Measurements from ENCODE around the gene ZDHHC13.
A peak's percentile ranks its signal among the peaks of the same experiment; 100 is the strongest.

The ZDHHC13 gene

DNA sequence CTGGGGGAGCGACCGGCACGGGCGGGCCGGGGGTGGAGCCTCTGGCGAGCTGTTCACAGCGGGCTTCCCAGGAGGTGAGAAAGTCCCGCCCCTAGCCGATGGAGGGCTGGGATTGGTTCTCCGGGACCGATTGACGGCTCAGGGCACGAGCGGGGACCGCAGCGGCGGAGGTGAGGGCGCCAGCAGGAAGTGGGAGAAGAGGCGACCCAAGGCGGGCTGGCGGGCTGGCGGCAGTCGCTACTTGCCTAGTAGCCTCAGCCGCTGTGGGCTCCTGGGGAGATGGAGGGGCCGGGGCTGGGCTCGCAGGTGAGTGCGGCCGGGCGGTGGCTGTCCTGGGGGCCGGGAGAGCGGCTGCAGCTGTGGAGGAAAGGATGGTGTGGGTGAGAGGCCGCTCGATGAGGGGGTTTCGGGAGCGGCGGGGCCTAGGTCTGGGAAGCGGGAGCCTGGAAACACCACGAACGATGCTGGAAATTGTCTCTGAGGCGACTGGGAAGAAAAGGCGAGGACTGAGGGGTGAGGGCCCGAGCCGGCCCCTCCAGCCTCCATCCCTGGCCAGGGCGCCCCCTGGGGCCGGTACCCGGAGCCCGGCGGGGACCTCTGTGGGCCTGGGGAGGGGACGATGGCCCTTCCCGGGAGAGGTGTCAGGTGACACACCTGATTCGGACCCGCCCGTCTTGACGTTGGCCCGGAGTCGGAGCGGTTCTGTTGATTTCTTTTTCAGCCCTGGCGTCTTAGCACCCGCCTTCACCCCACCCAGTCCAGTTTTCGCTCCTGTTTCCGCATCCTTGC lies at the start of gene ZDHHC13:
TSS of gene ZDHHC13 (plus strand) at position 198 of the 789 bp plus-strand sequence. CDS start at position 280, 82 bp downstream.
- DNase-seq: peak; percentile 92

- peak; percentile 29 for DNase-seq
Measured at GRCh38 chr11:19071255-19071654, 45.7 kb upstream of the ZDHHC13 start.

GRCh38 chr11:19072464-19072863 lies 44.5 kb upstream of the ZDHHC13 start:
- DNase-seq: no peak

DNA sequence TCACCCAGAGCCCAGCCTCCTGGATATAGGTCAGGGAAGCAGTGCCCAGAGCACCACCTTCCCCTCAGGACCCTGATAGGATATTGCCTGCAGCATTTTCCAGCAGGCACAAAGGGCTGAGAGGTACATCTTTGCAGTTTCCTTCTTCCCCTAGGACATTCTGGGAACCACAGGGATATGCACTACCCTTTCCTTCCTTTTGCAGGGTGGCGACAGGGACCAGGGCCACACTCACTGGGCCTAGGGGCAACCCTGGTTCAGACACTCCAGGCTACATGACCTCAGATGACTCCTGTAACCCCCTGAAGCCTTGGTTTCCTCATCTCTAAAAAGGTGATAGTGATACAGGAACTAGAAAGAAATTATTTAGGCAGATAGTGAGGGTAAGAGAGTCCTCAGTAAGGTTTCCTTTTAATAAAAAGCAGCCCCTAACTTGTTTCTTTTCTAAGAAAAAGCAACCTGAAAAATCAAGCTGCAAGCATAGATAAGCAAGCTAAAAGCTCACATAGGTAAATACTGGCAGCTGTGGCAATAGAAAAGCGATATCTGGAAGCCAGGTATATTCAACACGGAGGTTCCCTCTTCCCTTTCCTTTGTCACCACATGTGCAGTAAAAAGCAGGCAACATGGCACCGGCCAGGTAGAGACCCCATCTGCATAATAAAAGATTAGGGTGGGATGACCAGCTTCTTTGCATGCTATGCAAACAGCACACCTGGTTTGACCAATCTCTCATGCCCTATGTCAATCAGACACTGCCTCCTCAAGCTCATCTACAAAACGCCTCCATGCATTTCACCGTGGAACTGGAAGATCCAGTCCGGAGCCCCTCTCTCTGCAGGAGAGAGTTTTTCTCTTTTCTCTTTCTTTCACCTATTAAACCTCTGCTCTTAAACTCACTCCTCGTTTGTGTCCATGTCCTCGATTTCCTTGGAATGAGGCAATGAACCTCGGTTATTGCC lies 43.2 kb upstream of the ZDHHC13 start:
- no peak for DNase-seq

GRCh38 chr11:19075636-19076035 lies 41.3 kb upstream of the ZDHHC13 start:
- no peak for DNase-seq

GRCh38 chr11:19076744-19077589 lies 40.0 kb upstream of the ZDHHC13 start:
- peak; percentile 55 for DNase-seq

DNA sequence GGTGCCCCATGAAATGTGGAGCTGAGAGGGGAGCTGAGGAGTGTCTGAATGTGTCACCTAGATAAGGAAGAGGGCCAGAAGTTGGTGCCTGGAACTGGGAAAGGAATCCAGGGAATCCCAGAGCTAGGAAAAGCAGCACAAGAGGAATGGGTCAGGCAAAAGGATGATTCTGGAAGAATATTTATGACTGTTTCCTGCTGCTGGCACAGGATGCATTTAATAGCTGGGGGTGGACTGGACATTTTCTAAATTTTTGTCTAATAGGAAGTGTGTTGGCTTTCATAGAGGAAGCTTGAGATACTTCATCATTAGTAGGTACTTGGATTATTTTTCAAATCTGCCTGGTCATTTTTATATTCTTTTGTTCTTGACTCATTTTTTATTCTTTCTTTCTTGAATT lies 39.0 kb upstream of the ZDHHC13 start:
- DNase-seq: no peak

- DNase-seq: no peak
Measured at GRCh38 chr11:19079643-19080440, 37.1 kb upstream of the ZDHHC13 start.

DNA sequence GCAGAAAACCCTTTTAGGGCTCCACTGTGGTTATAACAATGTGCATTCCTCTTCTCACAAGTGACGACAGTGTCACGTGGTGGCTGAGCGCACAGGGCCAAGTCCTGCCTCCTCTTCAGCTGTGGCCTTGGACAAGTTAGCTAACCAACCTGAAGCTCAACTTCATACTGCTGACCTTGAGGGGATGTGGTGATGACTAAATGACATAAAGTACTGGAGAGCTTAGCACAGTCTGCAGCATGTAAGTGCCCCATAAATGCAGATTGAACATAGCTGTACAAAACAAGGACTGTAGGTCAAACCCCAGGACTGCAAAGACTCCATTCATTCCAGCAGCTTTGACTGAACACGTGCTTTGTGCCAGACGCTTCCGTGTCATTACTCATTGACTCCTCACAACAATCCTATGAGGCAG lies 36.4 kb upstream of the ZDHHC13 start:
- no peak for DNase-seq

DNA sequence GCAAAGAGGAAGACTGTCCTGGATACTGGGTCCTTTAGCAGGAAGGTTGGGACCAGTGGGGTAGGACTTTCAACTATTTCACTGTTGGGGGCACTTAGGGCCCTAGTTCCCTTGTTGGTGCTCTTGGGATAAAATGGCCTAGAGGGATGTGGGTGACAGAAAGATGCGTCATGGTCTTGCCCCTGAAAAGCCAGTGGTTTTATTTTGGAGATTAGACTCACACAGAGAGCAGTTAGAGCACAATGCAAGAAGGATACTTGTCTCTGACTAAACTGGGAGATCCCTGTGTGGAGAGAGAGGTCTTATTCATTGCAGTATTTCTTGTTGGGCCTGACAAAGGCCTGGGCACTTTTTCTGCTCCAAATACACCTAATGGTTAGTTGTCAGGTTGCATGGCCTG lies 33.8 kb upstream of the ZDHHC13 start:
- DNase-seq: no peak

DNA sequence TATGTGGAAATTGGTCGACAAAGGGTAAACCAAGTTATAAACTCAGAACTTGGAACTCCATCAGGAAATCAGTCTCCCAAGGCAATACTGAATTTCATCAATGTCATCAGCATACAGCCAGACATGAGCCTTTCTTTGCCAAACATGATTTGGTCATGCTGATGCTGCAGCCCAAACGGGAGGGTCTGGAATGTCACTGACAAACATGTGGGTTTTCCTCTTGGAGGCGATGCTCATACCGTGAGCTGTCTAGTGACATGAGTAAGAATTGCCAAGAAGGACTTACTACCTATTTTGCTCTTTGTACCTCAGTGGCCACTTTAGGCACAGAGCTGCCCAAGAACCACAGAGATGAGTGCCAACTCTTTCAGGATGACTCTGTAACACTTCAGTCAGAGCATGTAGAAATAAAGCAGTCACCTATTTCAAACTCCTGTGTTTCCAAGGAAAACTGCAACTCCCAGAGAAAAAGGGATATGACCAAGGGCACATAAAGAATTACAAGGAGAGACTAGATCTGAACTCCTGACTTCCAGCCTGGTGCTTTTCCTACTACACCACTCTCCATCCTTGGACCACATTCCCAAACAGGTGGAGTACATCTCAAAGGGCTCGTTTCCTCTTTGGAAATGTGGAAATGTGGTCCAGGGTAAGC lies 32.2 kb upstream of the ZDHHC13 start:
- no peak for DNase-seq

DNA sequence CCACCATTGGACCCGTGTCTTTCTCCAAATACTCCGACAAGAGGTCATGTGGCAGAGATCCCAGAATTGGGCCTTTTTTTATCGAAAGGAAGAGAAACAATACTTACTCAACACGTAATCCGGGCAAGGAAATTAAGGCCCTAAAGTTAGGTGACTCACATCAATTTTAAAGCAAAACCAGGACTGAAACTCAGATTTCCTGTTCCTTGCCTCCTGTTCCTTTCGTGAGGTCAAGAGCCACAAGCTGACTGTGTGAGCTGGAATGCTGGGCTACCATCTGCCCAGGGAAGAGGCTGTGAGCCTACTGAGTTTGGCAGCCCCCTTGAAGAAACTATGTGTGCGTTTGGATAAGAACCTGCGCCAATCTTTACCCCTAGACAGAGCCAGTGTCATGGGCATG lies 29.3 kb upstream of the ZDHHC13 start:
- DNase-seq: no peak

DNA sequence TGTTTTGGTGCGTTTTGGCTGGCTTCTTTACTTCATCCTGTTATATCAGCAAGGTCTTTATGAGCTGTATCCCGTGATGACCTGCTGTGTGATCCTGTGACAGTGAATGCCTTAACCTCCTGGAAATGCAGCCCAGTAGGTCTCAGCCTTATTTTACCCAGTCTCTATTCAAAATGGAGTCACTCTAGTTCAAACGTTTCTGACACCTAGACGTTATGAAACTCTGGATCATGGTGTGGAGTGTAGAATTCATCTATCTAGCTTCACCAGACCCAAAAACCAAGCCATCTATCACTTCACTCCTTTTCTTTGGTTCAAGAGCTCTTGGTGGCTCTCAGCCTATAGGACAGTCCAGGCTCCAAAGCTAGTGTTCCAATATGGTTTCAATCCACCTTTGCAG lies 28.2 kb upstream of the ZDHHC13 start:
- DNase-seq: no peak

- DNase-seq: no peak
Measured at GRCh38 chr11:19089421-19089820, 27.5 kb upstream of the ZDHHC13 start.

- no peak for DNase-seq
Measured at GRCh38 chr11:19091366-19091765, 25.6 kb upstream of the ZDHHC13 start.

- DNase-seq: no peak
Measured at GRCh38 chr11:19092342-19092741, 24.6 kb upstream of the ZDHHC13 start.

DNA sequence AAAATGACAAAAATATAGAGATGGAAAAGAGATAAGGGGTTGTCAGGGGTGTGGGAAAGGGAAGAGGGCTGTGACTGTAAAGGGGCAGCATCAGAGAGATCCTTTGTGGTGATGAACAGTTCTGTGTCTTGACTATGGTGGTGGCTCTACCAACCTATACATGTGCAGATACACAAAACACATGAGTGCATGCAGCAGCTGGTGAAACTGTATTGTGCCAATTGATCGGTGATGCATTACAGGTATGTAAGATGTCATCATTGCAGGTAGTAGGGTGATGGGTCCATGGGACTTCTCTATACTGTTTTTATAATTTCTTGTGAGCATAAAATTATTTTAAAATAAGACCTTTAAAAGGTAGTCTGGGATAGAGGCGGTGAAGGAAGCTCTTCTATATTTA lies 24.1 kb upstream of the ZDHHC13 start:
- no peak for DNase-seq

GRCh38 chr11:19093976-19094375 lies 23.0 kb upstream of the ZDHHC13 start:
- no peak for DNase-seq

DNA sequence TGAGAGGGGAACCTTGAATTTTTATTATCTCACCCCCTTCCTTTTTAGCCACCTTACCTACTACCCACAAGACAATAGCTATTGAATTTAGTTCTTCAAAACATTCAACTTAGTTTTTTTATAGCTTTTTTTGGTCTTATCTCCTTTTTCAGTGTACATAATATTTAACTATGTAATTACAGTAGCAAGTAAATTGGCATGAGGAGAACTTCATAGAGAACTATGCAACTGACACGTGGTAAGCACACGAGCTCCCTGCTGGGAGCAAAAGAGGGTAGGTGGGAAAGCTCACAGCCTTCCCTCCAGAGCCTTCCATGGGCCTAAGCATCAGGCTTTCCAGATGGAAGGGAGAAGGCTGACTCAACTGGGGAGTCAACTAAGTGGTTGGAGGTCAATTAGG lies 22.1 kb upstream of the ZDHHC13 start:
- DNase-seq: no peak

DNA sequence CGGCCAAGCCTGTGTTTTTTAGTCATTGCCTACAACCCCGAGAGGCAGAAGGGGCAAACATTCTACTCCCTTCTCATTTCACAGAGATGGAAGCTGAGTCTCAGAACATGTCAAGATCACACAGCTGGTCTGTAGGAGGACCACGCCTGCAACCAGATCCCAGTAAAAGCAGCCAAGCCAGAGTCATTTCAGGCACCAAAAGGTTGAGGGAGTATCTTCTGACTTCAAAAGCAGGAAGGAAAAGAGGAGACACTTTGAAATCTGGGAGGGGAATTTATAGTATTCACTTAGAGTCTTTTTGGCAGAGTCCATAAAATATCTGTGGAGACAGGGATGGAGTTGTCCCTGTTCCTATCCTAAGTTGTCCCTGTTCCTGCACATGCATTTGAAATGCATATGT lies 17.9 kb upstream of the ZDHHC13 start:
- DNase-seq: no peak

DNA sequence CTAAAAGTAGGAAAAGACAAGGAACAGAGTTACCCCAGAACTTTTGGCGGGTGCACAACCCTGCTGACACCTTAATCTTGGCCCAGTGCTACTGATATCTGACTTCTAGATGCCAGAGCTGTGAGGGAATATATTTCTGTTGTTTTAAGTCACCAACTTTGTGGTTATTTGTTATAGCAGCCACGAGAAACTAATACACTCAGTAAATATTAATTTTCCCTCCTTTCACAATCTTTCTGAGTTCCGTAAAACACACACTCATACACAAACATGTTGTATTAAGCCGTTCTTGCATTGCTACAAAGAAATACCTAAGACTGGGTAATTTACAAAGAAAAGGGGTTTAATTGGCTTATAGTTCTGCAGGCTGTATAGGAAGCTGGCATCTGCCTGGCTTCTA lies 16.1 kb upstream of the ZDHHC13 start:
- DNase-seq: no peak
